ENCODE measurements around the gene NAA15.
A peak's percentile ranks its signal among the peaks of the same experiment; 100 is the strongest.
"Not testable (repeated sequence)": the region's sequence is repeated elsewhere in the genome, so short reads cannot be mapped to it uniquely, and the experiment has no call there.

The NAA15 gene

DNA sequence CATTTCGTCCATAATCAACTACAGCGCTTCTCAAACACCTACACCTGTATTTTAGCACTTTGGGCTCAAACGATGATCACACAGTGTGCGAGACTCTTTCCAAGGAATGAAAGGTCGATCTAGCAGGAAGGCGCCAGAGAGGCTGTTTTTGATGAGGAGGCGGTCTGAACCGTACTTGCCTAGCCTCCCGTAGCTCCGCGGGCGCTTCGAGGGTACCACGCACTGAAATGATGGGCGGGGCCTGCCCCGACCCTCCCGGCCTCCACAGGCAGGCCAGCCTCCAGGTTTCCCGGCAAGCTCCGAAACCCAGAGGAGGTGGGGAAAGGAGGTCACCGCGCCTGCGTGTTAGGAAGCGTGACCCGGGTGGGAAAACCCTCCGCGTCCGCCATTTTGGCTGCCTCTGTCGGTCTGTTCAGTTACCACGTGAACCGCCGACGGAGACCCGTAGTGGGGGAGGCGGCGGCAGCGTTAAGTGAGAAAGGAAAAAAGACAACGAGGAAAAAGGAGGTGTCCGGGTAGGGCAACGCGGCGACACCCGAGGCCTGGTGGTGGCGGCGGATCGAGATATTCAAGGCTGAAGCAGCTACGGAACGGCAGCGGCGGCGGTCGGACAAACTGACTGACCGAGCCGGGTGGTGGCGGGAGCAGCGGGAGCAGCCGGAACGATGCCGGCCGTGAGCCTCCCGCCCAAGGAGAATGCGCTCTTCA is at the start of gene NAA15:
TSS of gene NAA15 (plus strand) at position 393 of the 708 bp plus-strand sequence. CDS start at position 666, 273 bp downstream.
- peaks cover 47% of the 10 kb centered on the region for H3K36me3 ChIP-seq (ENCODE audit: control insufficient read depth, low read length)
- H3K4me3 ChIP-seq (ENCODE audit: low read length): peak within 1 kb of the TSS; percentile 98
- no peaks in the 10 kb centered on the region for H3F3A ChIP-seq (ENCODE audit: control insufficient read depth, insufficient read depth)
- H3K9me3 ChIP-seq (ENCODE audit: control insufficient read depth, insufficient read depth, low read length): no peaks in the 10 kb centered on the region
- TF ChIP-seq, protein P1, sequence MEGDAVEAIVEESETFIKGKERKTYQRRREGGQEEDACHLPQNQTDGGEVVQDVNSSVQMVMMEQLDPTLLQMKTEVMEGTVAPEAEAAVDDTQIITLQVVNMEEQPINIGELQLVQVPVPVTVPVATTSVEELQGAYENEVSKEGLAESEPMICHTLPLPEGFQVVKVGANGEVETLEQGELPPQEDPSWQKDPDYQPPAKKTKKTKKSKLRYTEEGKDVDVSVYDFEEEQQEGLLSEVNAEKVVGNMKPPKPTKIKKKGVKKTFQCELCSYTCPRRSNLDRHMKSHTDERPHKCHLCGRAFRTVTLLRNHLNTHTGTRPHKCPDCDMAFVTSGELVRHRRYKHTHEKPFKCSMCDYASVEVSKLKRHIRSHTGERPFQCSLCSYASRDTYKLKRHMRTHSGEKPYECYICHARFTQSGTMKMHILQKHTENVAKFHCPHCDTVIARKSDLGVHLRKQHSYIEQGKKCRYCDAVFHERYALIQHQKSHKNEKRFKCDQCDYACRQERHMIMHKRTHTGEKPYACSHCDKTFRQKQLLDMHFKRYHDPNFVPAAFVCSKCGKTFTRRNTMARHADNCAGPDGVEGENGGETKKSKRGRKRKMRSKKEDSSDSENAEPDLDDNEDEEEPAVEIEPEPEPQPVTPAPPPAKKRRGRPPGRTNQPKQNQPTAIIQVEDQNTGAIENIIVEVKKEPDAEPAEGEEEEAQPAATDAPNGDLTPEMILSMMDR (IDR thresholded peaks at IDR 0.05; ENCODE audit: low read depth, low read length, poor library complexity, severe bottlenecking): no peak
- no peak for TF ChIP-seq EZH2phosphoT487 (IDR thresholded peaks at IDR 0.05; ENCODE audit: borderline replicate concordance, low read length)
- no peaks in the 10 kb centered on the region for H3K9me2 ChIP-seq (replicated peaks; ENCODE audit: control insufficient read depth, low read length)
- peaks cover 69% of the 10 kb centered on the region for H3K79me2 ChIP-seq (ENCODE audit: control insufficient read depth, low read length)
- peak within 1 kb of the TSS; percentile 93 for H3K4me2 ChIP-seq (ENCODE audit: low read length)
- peaks cover 56% of the 10 kb centered on the region for H3K4me1 ChIP-seq (ENCODE audit: control insufficient read depth, low read length)
- peak within 1 kb of the TSS; percentile 84 for H3K27ac ChIP-seq (ENCODE audit: low read depth, low read length)
- no peaks in the 10 kb centered on the region for H3K27me3 ChIP-seq (ENCODE audit: control insufficient read depth, low read length)
- H4K20me1 ChIP-seq (ENCODE audit: control insufficient read depth, insufficient read depth, low read depth, low read length): peaks cover 21% of the 10 kb centered on the region

DNA sequence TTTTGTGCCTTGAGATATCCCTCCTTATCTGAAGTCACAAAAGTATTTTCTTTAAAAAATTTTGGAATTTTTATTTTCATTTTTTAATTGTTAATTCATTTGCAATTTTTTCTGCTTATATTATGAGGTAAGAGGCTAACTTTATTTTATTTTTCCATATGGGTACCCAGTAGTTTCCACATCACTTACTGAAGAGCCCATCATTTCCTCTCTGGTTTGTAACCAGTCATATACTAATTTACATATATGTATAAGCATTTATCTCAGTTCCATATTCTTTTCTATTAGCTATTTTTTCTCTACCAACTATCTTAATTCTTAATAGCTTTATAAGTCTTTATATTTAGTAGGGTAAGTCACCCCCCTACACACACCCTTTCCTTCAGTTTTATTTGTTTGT is 48.3 kb upstream of the NAA15 start:
- no peaks in the 10 kb centered on the region for H4K20me1 ChIP-seq (ENCODE audit: control insufficient read depth, insufficient read depth, low read depth, low read length)
- no peaks in the 10 kb centered on the region for H3F3A ChIP-seq (ENCODE audit: control insufficient read depth, insufficient read depth)
- no peak overlapping the region for H3K4me3 ChIP-seq (ENCODE audit: low read length)
- H3K4me2 ChIP-seq (ENCODE audit: low read length): no peak overlapping the region; the same call in 1 of the 2 replicates
- H3K9me2 ChIP-seq (replicated peaks; ENCODE audit: control insufficient read depth, low read length): no peaks in the 10 kb centered on the region
- no peaks in the 10 kb centered on the region for H3K79me2 ChIP-seq (ENCODE audit: control insufficient read depth, low read length)
- peaks cover 9% of the 10 kb centered on the region for H3K4me1 ChIP-seq (ENCODE audit: control insufficient read depth, low read length)
- no peak overlapping the region for H3K27ac ChIP-seq (ENCODE audit: low read depth, low read length)
- no peaks in the 10 kb centered on the region for H3K36me3 ChIP-seq (ENCODE audit: control insufficient read depth, low read length)
- no peaks in the 10 kb centered on the region for H3K9me3 ChIP-seq (ENCODE audit: control insufficient read depth, insufficient read depth, low read length)
- no peaks in the 10 kb centered on the region for H3K27me3 ChIP-seq (ENCODE audit: control insufficient read depth, low read length)
- TF ChIP-seq EZH2phosphoT487 (IDR thresholded peaks at IDR 0.05; ENCODE audit: borderline replicate concordance, low read length): no peak
- TF ChIP-seq, protein P1 (IDR thresholded peaks at IDR 0.05; ENCODE audit: low read depth, low read length, poor library complexity, severe bottlenecking): no peak

DNA sequence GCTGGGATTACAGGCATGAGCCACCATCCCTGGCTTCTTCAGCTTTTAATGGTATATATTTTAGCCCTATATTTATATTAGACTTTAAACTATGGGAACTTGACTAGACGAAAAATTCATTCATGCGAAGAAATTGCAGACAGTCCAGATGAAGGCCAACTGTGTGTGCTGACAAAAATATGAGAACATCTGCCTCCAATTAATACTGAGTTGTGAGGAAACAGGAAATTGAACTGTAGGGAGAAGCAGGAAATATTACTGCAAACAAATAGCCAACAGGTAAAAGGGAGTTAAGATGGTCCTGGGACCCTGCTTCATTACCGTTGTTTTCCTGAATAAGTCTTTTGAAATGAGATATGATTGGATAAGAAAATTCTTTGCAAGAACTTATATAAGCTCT is 47.6 kb upstream of the NAA15 start:
- no peak overlapping the region for H3K4me3 ChIP-seq (ENCODE audit: low read length)
- no peak overlapping the region; the same call in 1 of the 2 replicates for H3K4me2 ChIP-seq (ENCODE audit: low read length)
- H3K9me3 ChIP-seq (ENCODE audit: control insufficient read depth, insufficient read depth, low read length): no peaks in the 10 kb centered on the region

DNA sequence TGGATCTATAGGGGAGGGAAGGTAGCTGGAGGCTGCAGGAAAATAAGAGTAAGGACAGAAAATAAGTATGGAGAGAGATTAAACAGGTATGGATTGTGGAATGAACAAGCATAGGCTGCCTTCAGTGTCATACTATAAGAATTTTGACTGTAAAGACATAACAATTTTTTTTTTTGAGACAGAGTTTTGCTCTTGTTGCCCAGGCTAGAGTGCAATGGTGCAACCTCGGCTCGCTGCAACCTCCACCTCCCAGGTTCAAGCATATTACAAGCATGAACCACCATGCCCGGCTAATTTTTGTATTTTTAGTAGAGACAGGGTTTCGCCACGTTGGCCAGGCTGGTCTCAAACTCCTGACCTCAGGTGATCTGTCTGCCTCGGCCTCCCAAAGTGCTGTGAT is 45.7 kb upstream of the NAA15 start:
- not testable (repeated sequence) for H3K9me3 ChIP-seq (ENCODE audit: control insufficient read depth, insufficient read depth, low read length); H3K9me2 ChIP-seq (replicated peaks; ENCODE audit: control insufficient read depth, low read length); H3K4me1 ChIP-seq (ENCODE audit: control insufficient read depth, low read length); H3K4me2 ChIP-seq (ENCODE audit: low read length); H3K4me3 ChIP-seq (ENCODE audit: low read length); H3K27me3 ChIP-seq (ENCODE audit: control insufficient read depth, low read length); H3K36me3 ChIP-seq (ENCODE audit: control insufficient read depth, low read length); H4K20me1 ChIP-seq (ENCODE audit: control insufficient read depth, insufficient read depth, low read depth, low read length); H3K79me2 ChIP-seq (ENCODE audit: control insufficient read depth, low read length); H3F3A ChIP-seq (ENCODE audit: control insufficient read depth, insufficient read depth); H3K27ac ChIP-seq (ENCODE audit: low read depth, low read length)

More for the DNA sequence above, 47.6 kb upstream of the NAA15 start:
- no peaks in the 10 kb centered on the region for H3K79me2 ChIP-seq (ENCODE audit: control insufficient read depth, low read length)
- H3F3A ChIP-seq (ENCODE audit: control insufficient read depth, insufficient read depth): no peaks in the 10 kb centered on the region
- no peaks in the 10 kb centered on the region for H3K27me3 ChIP-seq (ENCODE audit: control insufficient read depth, low read length)
- no peaks in the 10 kb centered on the region for H4K20me1 ChIP-seq (ENCODE audit: control insufficient read depth, insufficient read depth, low read depth, low read length)
- H3K4me1 ChIP-seq (ENCODE audit: control insufficient read depth, low read length): peaks cover 9% of the 10 kb centered on the region
- no peaks in the 10 kb centered on the region for H3K9me2 ChIP-seq (replicated peaks; ENCODE audit: control insufficient read depth, low read length)
- H3K36me3 ChIP-seq (ENCODE audit: control insufficient read depth, low read length): no peaks in the 10 kb centered on the region
- no peak for TF ChIP-seq EZH2phosphoT487 (IDR thresholded peaks at IDR 0.05; ENCODE audit: borderline replicate concordance, low read length)
- TF ChIP-seq, protein P1 (IDR thresholded peaks at IDR 0.05; ENCODE audit: low read depth, low read length, poor library complexity, severe bottlenecking): no peak
- H3K27ac ChIP-seq (ENCODE audit: low read depth, low read length): no peak overlapping the region
